GM18517 (cell line): ENCODE measurements around the gene CSE1L.
"Not testable (repeated sequence)": the region's sequence is repeated elsewhere in the genome, so short reads cannot be mapped to it uniquely, and the experiment has no call there.

Experiments used
- ATAC-seq: cut with Tn5 transposase; IDR thresholded peaks from one replicate; pipeline ENCODE4 v1.9.1; 2021; ENCODE audit warnings: mild to moderate bottlenecking, moderate library complexity; ENCODE audit not compliant: unreplicated experiment

Gene CSE1L

GRCh38 chr20:49046087-49046900, at the start of gene CSE1L:
Gene CSE1L, plus strand, starts transcription at chr20:49046312. Its CDS starts 12,152 bp downstream, at chr20:49058464.
- peak; percentile 72 for ATAC-seq

- ATAC-seq = no peak
Observed at GRCh38 chr20:48999890-49000870, 45.9 kb upstream of the CSE1L start.

GRCh38 chr20:49001741-49002140, 44.4 kb upstream of the CSE1L start:
- ATAC-seq = no peak

GRCh38 chr20:49006446-49006980, 39.6 kb upstream of the CSE1L start:
- no peak for ATAC-seq

- ATAC-seq = no peak
Observed at GRCh38 chr20:49009899-49010631, 36.0 kb upstream of the CSE1L start.

GRCh38 chr20:49024220-49024619, 21.9 kb upstream of the CSE1L start:
- ATAC-seq = no peak

GRCh38 chr20:49028177-49028576, 17.9 kb upstream of the CSE1L start:
- not testable (repeated sequence) for ATAC-seq

GRCh38 chr20:49028684-49029083, 17.4 kb upstream of the CSE1L start:
- no peak for ATAC-seq

GRCh38 chr20:49029203-49029602, 16.9 kb upstream of the CSE1L start:
- no peak for ATAC-seq

- no peak for ATAC-seq
Observed at GRCh38 chr20:49030954-49031619, 15.0 kb upstream of the CSE1L start.

- ATAC-seq = no peak
Observed at GRCh38 chr20:49032455-49032854, 13.7 kb upstream of the CSE1L start.

- ATAC-seq = no peak
Observed at GRCh38 chr20:49034070-49034732, 11.9 kb upstream of the CSE1L start.

- no peak for ATAC-seq
Observed at GRCh38 chr20:49037962-49038387, 8.1 kb upstream of the CSE1L start.

- ATAC-seq = no peak
Observed at GRCh38 chr20:49039854-49040253, 6.3 kb upstream of the CSE1L start.

- ATAC-seq = no peak
Observed at GRCh38 chr20:49043000-49043399, 3.1 kb upstream of the CSE1L start.

- peak; percentile 2 for ATAC-seq
Observed at GRCh38 chr20:49045440-49046086, 549 bp upstream of the CSE1L start.

- no peak for ATAC-seq
Observed at GRCh38 chr20:49052334-49052733, 6.2 kb downstream of the CSE1L start.

- peak; percentile 49 for ATAC-seq
Observed at GRCh38 chr20:49054056-49054643, 8.0 kb downstream of the CSE1L start.

GRCh38 chr20:49063279-49063678, 17.2 kb downstream of the CSE1L start:
- ATAC-seq = no peak
